HepG2 (cell line): ENCODE data around the gene CEACAM16. TPM values are rescaled to one million over a fixed set of nuclear protein-coding genes. Genes with fewer than 3 reads are reported as not detected.

Source experiments
- ATRX ChIP-seq: sonication (generic); formaldehyde crosslinking; IDR thresholded peaks from 2 replicates; pipeline ENCODE4 v1.4.0; 2020; ENCODE audit warnings: missing genetic modification reagents, borderline replicate concordance
- CCAR2 ChIP-seq: fragments of 200-400 bp; formaldehyde crosslinking; optimal IDR thresholded peaks from 2 replicates; pipeline ENCODE3; 2018; ENCODE audit warnings: low read depth, mild to moderate bottlenecking, low read length, moderate library complexity
- CREM ChIP-seq, 2 experiments: sonication (generic) in 1 of 2; formaldehyde crosslinking in 1 of 2; IDR thresholded peaks; 2 replicates each; pipeline versions ENCODE4 v1.4.0 to v1.6.1; 2016 to 2020; ENCODE audit warnings: antibody characterized with exemption in 1 of 2, mild to moderate bottlenecking in 1 of 2, missing genetic modification reagents in 1 of 2
- GFI1 ChIP-seq: sonication (generic); formaldehyde crosslinking; IDR thresholded peaks from 2 replicates; pipeline ENCODE4 v1.5.0; 2020; ENCODE audit warnings: missing genetic modification reagents, mild to moderate bottlenecking, borderline replicate concordance
- IKZF5 ChIP-seq: IDR thresholded peaks from 2 replicates; pipeline ENCODE4 v1.6.1; 2018; ENCODE audit warnings: missing genetic modification reagents, mild to moderate bottlenecking, missing compliant biosample characterization
- KAT2B ChIP-seq: fragments of 150-350 bp; IDR thresholded peaks from 2 replicates; pipeline ENCODE4 v1.6.1; 2014; ENCODE audit warnings: low read depth, low read length, borderline replicate concordance
- KDM3A ChIP-seq: IDR thresholded peaks from 2 replicates; pipeline ENCODE4 v1.6.1; 2018; ENCODE audit warnings: low read depth, missing compliant biosample characterization
- MIER2 ChIP-seq: IDR thresholded peaks from 2 replicates; pipeline ENCODE4 v1.6.1; 2016; ENCODE audit warnings: missing biosample characterization, missing genetic modification reagents
- MNT ChIP-seq: fragments of 450-650 bp; IDR thresholded peaks from 2 replicates; pipeline ENCODE4 v1.6.1; 2016
- SNRNP70 ChIP-seq: fragments of 200-400 bp; formaldehyde crosslinking; IDR thresholded peaks from 2 replicates; pipeline ENCODE4 v1.6.1; 2017; ENCODE audit warnings: mild to moderate bottlenecking, low read depth, low read length, moderate library complexity
- SPEN ChIP-seq: sonication (generic); formaldehyde crosslinking; IDR thresholded peaks from 2 replicates; pipeline ENCODE4 v1.5.1; 2020; ENCODE audit warnings: low read depth, mild to moderate bottlenecking, missing genetic modification reagents
- SRSF1 ChIP-seq: fragments of 200-400 bp; formaldehyde crosslinking; optimal IDR thresholded peaks from 2 replicates; pipeline ENCODE3; 2017; ENCODE audit warnings: mild to moderate bottlenecking, low read depth, low read length, moderate library complexity
- ZBTB7A ChIP-seq: sonication (generic); formaldehyde crosslinking; IDR thresholded peaks from 2 replicates; pipeline ENCODE4 v1.8.0; 2022; ENCODE audit warnings: mild to moderate bottlenecking, missing genetic modification reagents
- ZMAT5 ChIP-seq: sonication (generic); formaldehyde crosslinking; IDR thresholded peaks from 2 replicates; pipeline ENCODE4 v1.5.0; 2020; ENCODE audit warnings: mild to moderate bottlenecking, low read depth, missing genetic modification reagents, borderline replicate concordance
- ZNF143 ChIP-seq: sonication (generic); formaldehyde crosslinking; IDR thresholded peaks from 2 replicates; pipeline ENCODE4 v1.4.0; 2020; ENCODE audit warnings: missing genetic modification reagents
- ZNF326 ChIP-seq: sonication (generic); formaldehyde crosslinking; IDR thresholded peaks from 2 replicates; pipeline ENCODE4 v1.4.0; 2020; ENCODE audit warnings: missing genetic modification reagents, borderline replicate concordance
- ZNF563 ChIP-seq: sonication (generic); formaldehyde crosslinking; IDR thresholded peaks from 2 replicates; pipeline ENCODE4 v1.8.0; 2022; ENCODE audit warnings: mild to moderate bottlenecking, moderate library complexity, missing genetic modification reagents
- ZNF646 ChIP-seq: sonication (generic); formaldehyde crosslinking; IDR thresholded peaks from 2 replicates; pipeline ENCODE4 v1.9.0; 2021; ENCODE audit warnings: mild to moderate bottlenecking, missing genetic modification reagents
- ZNF672 ChIP-seq: sonication (generic); formaldehyde crosslinking; IDR thresholded peaks from 2 replicates; pipeline ENCODE4 v1.8.1; 2022; ENCODE audit warnings: missing genetic modification reagents
- ZNF720 ChIP-seq: sonication (generic); formaldehyde crosslinking; IDR thresholded peaks from 2 replicates; pipeline ENCODE4 v1.4.0; 2020; ENCODE audit warnings: missing genetic modification reagents
- polyA plus RNA-seq, 8 experiments: library from polyadenylated mRNA; depleted of rRNA in 3 of 8; stranded (reverse) in 7 of 8; unstranded in 1 of 8; fragments of >200 nt; fragmentation: Illumina TruSeq in 4 of 8; extraction: Trizol in 4 of 8; gene quantifications; 2 replicates each; pipeline versions ENCODE4 v1.2.1 to v1.2.3, GENCODE V29; 2011 to 2016; ENCODE audit warnings: low read depth in 4 of 8, missing spikeins in 1 of 8, mixed read lengths in 1 of 8; ENCODE audit not compliant: insufficient read depth in 1 of 8
- total RNA-seq, 5 experiments: library from RNA; depleted of rRNA; stranded (reverse); fragments of >200 nt; fragmentation: Illumina TruSeq; extraction: Trizol; gene quantifications; 2 replicates each; pipeline ENCODE4 v1.2.3, GENCODE V29; 2016; ENCODE audit warnings: low read depth in 1 of 5

Gene CEACAM16
- total and polyA plus RNA-seq, 2 of the 13 experiments (the other 11 are each of a cell fraction or from before 2014, with no cell fraction given), result not detected

- TF ChIP-seq ATRX (CRISPR knock-in tag) (no peak), MNT (no peak), SPEN (peak; percentile 50; the same call in 1 of the 2 replicates), CCAR2 (no peak), ZBTB7A (CRISPR knock-in tag) (peak; percentile 84; the same call in 1 of the 2 replicates), ZNF720 (no peak), CREM (IDR thresholded peaks at IDR 0.05) (no peak), CREM (CRISPR knock-in tag; IDR thresholded peaks at IDR 0.05) (no peak), ZMAT5 (no peak), GFI1 (no peak), MIER2 (no peak), ZNF672 (no peak), KAT2B (no peak), ZNF143 (CRISPR knock-in tag) (no peak), IKZF5 (CRISPR knock-in tag) (no peak), ZNF563 (no peak), ZNF326 (CRISPR knock-in tag) (no peak), SRSF1 (no peak), ZNF646 (CRISPR knock-in tag) (no peak), SNRNP70 (no peak), KDM3A (CRISPR knock-in tag) (0 out of 2 replicates have a peak, but pooled peaks have one; percentile 44)
Measured at GRCh38 chr19:44689290-44690130, 9.4 kb upstream of the CEACAM16 start (continued).
